ENCODE measurements around the gene UNC13D. TPM values are rescaled to one million over a fixed set of nuclear protein-coding genes. Genes with fewer than 3 reads are reported as not detected.

The UNC13D gene
- total and polyA plus RNA-seq, 2 experiments from 2014 or later: 0.06 to 0.65 TPM

DNA sequence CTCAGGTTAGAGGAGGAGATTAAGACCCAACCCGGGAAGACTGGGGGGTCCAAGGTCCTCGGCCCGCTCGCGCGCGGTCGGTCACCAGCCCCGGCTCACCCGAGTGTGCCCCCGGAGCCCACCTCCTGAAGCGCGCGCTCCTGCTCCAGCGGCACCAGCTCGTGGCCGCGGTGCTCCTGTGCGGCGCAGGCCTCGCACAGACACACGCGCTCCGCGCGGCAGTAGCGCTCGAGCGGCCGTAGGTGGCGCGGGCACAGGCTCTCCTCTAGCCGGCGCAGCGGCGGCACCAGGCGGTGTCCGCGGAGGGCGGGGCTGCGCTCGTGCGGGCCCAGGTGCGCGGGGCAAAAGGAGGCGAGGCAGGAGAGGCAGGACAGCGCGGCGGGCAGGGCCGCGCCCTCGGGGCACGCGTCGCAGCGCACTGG is 33.6 kb upstream of the UNC13D start:
- peak; percentile 91 for DNase-seq
- Histone ChIP-seq H3F3A (ENCODE audit: insufficient read depth) (0 out of 2 replicates have a peak, but pooled peaks cover 11% of the 10 kb centered on the region), H3K4me3 (peak overlapping the region; percentile 63), H2AFZ (peak overlapping the region; percentile 67), H3K4me1 (ENCODE audit: insufficient read depth) (peaks cover 24% of the 10 kb centered on the region), H4K20me1 (ENCODE audit: insufficient read depth) (no peaks in the 10 kb centered on the region), H3K4me2 (ENCODE audit: unreplicated experiment) (peak overlapping the region; percentile 62), H3K36me3 (ENCODE audit: low read depth) (no peaks in the 10 kb centered on the region), H3K79me2 (ENCODE audit: insufficient read depth) (no peaks in the 10 kb centered on the region), H3K27ac (peak overlapping the region; percentile 41), H3K9me2 (ENCODE audit: insufficient read depth) (no peaks in the 10 kb centered on the region), H3K9me3 (ENCODE audit: low read depth) (no peaks in the 10 kb centered on the region), H3K9ac (peak overlapping the region; percentile 75), H3K27me3 (replicated peaks; ENCODE audit: insufficient read depth) (peaks cover 12% of the 10 kb centered on the region)
- TF ChIP-seq EZH2 (IDR thresholded peaks at IDR 0.05; ENCODE audit: insufficient read depth, poor library complexity, severe bottlenecking): no peak
- no peak for TF ChIP-seq EZH2phosphoT487 (IDR thresholded peaks at IDR 0.05; ENCODE audit: insufficient read depth, low read depth)
- WGBS, 2 experiments (ENCODE audit: low coverage in 1 of 2, low lambda C conversion rate in 2 of 2, missing lambda C conversion rate in 2 of 2): 1% methylated on average over 40 to 51 of the region's 56 CpGs
- in situ Hi-C loops (cut with MboI): no loop called here

- peak; percentile 94 for DNase-seq
- no peaks in the 10 kb centered on the region for H3K9me2 ChIP-seq (ENCODE audit: insufficient read depth)
- H3K9me3 ChIP-seq (ENCODE audit: low read depth): no peaks in the 10 kb centered on the region
- in situ Hi-C loops (cut with MboI): no loop called here
- 2% methylated on average over 31 to 41 of the region's 41 CpGs for WGBS, 2 experiments (ENCODE audit: low coverage in 1 of 2, low lambda C conversion rate in 2 of 2, missing lambda C conversion rate in 2 of 2)
- no peaks in the 10 kb centered on the region for H4K20me1 ChIP-seq (ENCODE audit: insufficient read depth)
- H3F3A ChIP-seq (ENCODE audit: insufficient read depth): peaks cover 11% of the 10 kb centered on the region; the same call in 1 of the 2 replicates
- H3K9ac ChIP-seq: peak overlapping the region; percentile 75
- no peaks in the 10 kb centered on the region for H3K79me2 ChIP-seq (ENCODE audit: insufficient read depth)
- peaks cover 30% of the 10 kb centered on the region for H3K4me1 ChIP-seq (ENCODE audit: insufficient read depth)
- peak overlapping the region; percentile 62 for H3K4me2 ChIP-seq (ENCODE audit: unreplicated experiment)
- peak overlapping the region; percentile 41 for H3K27ac ChIP-seq
- no peaks in the 10 kb centered on the region for H3K36me3 ChIP-seq (ENCODE audit: low read depth)
- no peak for TF ChIP-seq EZH2 (IDR thresholded peaks at IDR 0.05; ENCODE audit: insufficient read depth, poor library complexity, severe bottlenecking)
- no peak for TF ChIP-seq EZH2phosphoT487 (IDR thresholded peaks at IDR 0.05; ENCODE audit: insufficient read depth, low read depth)
- peaks cover 12% of the 10 kb centered on the region for H3K27me3 ChIP-seq (replicated peaks; ENCODE audit: insufficient read depth)
- peak overlapping the region; percentile 67 for H2AFZ ChIP-seq
- H3K4me3 ChIP-seq: peak overlapping the region; percentile 63
These were observed 32.9 kb upstream of the UNC13D start for GRCh38 chr17:75876938-75877751.

DNA sequence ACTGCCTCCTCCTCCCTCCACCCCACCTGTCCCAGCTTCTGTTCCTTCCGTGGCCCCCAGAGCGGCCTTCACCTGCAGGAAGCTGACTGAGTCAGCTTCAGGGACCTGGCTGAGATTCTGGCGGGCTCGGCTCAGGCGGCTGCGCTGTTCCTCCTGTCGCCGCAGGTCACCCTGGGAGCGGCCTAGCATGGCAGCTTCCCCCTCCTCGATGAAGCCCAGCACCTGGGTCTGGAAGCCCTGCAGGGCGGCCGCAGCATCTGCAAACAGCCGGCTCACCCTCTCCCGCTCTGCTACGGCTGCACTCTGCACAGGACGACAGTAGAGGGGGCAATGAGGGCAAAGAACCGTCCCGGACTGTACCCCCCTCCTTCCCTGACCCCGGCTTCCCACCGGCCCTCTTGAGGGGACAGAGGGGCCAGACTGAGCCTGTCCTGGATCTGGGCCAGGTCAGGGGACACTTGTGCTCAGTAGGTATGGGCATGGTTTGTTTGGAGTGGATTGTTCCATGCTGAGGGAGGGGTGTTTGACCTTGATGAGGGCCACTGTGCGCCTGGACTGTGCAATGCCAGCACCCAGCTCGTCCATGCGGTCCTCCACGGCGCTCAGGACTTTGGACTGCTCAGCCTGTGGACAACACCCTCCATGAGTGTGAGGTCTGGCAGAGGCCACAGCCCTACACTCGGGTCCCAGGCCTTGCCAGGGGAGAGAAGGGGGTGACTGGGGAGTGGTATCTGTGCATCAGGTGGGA is 32.2 kb upstream of the UNC13D start:
- Histone ChIP-seq H3K79me2 (ENCODE audit: insufficient read depth) (no peaks in the 10 kb centered on the region), H3K9me3 (ENCODE audit: low read depth) (no peaks in the 10 kb centered on the region), H3K36me3 (ENCODE audit: low read depth) (no peaks in the 10 kb centered on the region), H3K9me2 (ENCODE audit: insufficient read depth) (no peaks in the 10 kb centered on the region), H3K4me3 (peak overlapping the region; percentile 63; the same call in 1 of the 2 replicates), H3K27ac (peak overlapping the region; percentile 41), H3K4me1 (ENCODE audit: insufficient read depth) (peaks cover 30% of the 10 kb centered on the region), H3F3A (ENCODE audit: insufficient read depth) (peaks cover 11% of the 10 kb centered on the region; the same call in 1 of the 2 replicates), H2AFZ (no peak overlapping the region), H3K9ac (peak overlapping the region; percentile 75), H3K4me2 (ENCODE audit: unreplicated experiment) (peak overlapping the region; percentile 62), H3K27me3 (replicated peaks; ENCODE audit: insufficient read depth) (peaks cover 12% of the 10 kb centered on the region), H4K20me1 (ENCODE audit: insufficient read depth) (no peaks in the 10 kb centered on the region)
- in situ Hi-C loops (cut with MboI): no loop called here
- peak; percentile 33 for DNase-seq
- TF ChIP-seq EZH2phosphoT487 (IDR thresholded peaks at IDR 0.05; ENCODE audit: insufficient read depth, low read depth) (no peak), EZH2 (IDR thresholded peaks at IDR 0.05; ENCODE audit: insufficient read depth, poor library complexity, severe bottlenecking) (no peak)
- 41 to 43% methylated on average over 25 to 26 of the region's 26 CpGs for whole genome bisulfite sequencing, 2 experiments (ENCODE audit: low coverage in 1 of 2, low lambda C conversion rate in 2 of 2, missing lambda C conversion rate in 2 of 2)

- WGBS, 2 experiments (ENCODE audit: low coverage in 1 of 2, low lambda C conversion rate in 2 of 2, missing lambda C conversion rate in 2 of 2): 38 to 50% methylated on average over 5 of the region's 5 CpGs
- Histone ChIP-seq H4K20me1 (ENCODE audit: insufficient read depth) (no peaks in the 10 kb centered on the region), H3K9me2 (ENCODE audit: insufficient read depth) (no peaks in the 10 kb centered on the region), H3K4me3 (no peak overlapping the region), H3K9ac (no peak overlapping the region), H3K36me3 (ENCODE audit: low read depth) (no peaks in the 10 kb centered on the region), H3K4me2 (ENCODE audit: unreplicated experiment) (no peak overlapping the region), H3F3A (ENCODE audit: insufficient read depth) (peaks cover 11% of the 10 kb centered on the region; the same call in 1 of the 2 replicates), H3K27ac (no peak overlapping the region), H3K79me2 (ENCODE audit: insufficient read depth) (no peaks in the 10 kb centered on the region), H3K27me3 (replicated peaks; ENCODE audit: insufficient read depth) (peaks cover 12% of the 10 kb centered on the region), H3K9me3 (ENCODE audit: low read depth) (no peaks in the 10 kb centered on the region), H2AFZ (no peak overlapping the region), H3K4me1 (ENCODE audit: insufficient read depth) (peaks cover 30% of the 10 kb centered on the region)
- in situ Hi-C loops (cut with MboI): no loop called here
- DNase-seq: no peak
- no peak for TF ChIP-seq EZH2 (IDR thresholded peaks at IDR 0.05; ENCODE audit: insufficient read depth, poor library complexity, severe bottlenecking)
- TF ChIP-seq EZH2phosphoT487 (IDR thresholded peaks at IDR 0.05; ENCODE audit: insufficient read depth, low read depth): no peak
These were observed 31.7 kb upstream of the UNC13D start for GRCh38 chr17:75875940-75876189.

Data from GM23248 (cell line).